Measurements from ENCODE around the gene CPSF4L. TPM values are rescaled to one million over a fixed set of nuclear protein-coding genes. Genes with fewer than 3 reads are reported as not detected.

Gene CPSF4L
- total and polyA plus RNA-seq, 2 of the 13 experiments (the other 11 are each of a cell fraction or from before 2014, with no cell fraction given): 0.73 to 1.6 TPM

- TF ChIP-seq ZNF777 (CRISPR knock-in tag; IDR thresholded peaks at IDR 0.05) (no peak; the same call in 1 of the 2 replicates), ZNF768 (CRISPR knock-in tag; IDR thresholded peaks at IDR 0.05) (peak; percentile 28; the same call in 1 of the 2 replicates), KDM5A (IDR thresholded peaks at IDR 0.05; ENCODE audit: borderline replicate concordance, low read length) (no peak), ZNF781 (CRISPR knock-in tag; IDR thresholded peaks at IDR 0.05; ENCODE audit: borderline replicate concordance, not compliant biosample characterization) (no peak), ZNF280D (CRISPR knock-in tag; IDR thresholded peaks at IDR 0.05) (0 out of 2 replicates have a peak, but pooled peaks have one; percentile 11), LCORL (IDR thresholded peaks at IDR 0.05) (no peak), LCORL (CRISPR knock-in tag; IDR thresholded peaks at IDR 0.05) (peak; percentile 56), EEA1 (CRISPR knock-in tag; IDR thresholded peaks at IDR 0.05; ENCODE audit: borderline replicate concordance) (no peak), NCOA1 (CRISPR knock-in tag; IDR thresholded peaks at IDR 0.05) (peak; percentile 73; the same call in 1 of the 2 replicates), MBNL3 (CRISPR knock-in tag; conservative IDR thresholded peaks at IDR 0.05) (no peak), ZNF44 (CRISPR knock-in tag; IDR thresholded peaks at IDR 0.05) (no peak), XRCC5 (optimal IDR thresholded peaks at IDR 0.05; ENCODE audit: low read length) (peak; percentile 56), ZNF292 (CRISPR knock-in tag; IDR thresholded peaks at IDR 0.05; ENCODE audit: borderline replicate concordance, low read depth) (peak; percentile 91), ZC3H13 (CRISPR knock-in tag; IDR thresholded peaks at IDR 0.05) (no peak), ZMYM4 (CRISPR knock-in tag; IDR thresholded peaks at IDR 0.05) (peak; percentile 30; the same call in 1 of the 2 replicates), NPAS2 (CRISPR knock-in tag; IDR thresholded peaks at IDR 0.05; ENCODE audit: borderline replicate concordance) (no peak), NFE2L1 (CRISPR knock-in tag; IDR thresholded peaks at IDR 0.05; ENCODE audit: borderline replicate concordance) (no peak), HOXA3 (CRISPR knock-in tag; IDR thresholded peaks at IDR 0.05) (peak; percentile 30; the same call in 1 of the 2 replicates), ZSCAN30 (CRISPR knock-in tag; IDR thresholded peaks at IDR 0.05) (no peak), CBFB (CRISPR knock-in tag; IDR thresholded peaks at IDR 0.05) (0 out of 2 replicates have a peak, but pooled peaks have one; percentile 26), ERF (CRISPR knock-in tag; IDR thresholded peaks at IDR 0.05) (no peak), SRSF4 (IDR thresholded peaks at IDR 0.05; ENCODE audit: low read depth, low read length, poor library complexity, severe bottlenecking) (no peak), ZNF124 (CRISPR knock-in tag; IDR thresholded peaks at IDR 0.05) (0 out of 2 replicates have a peak, but pooled peaks have one; percentile 26), ZNF552 (CRISPR knock-in tag; IDR thresholded peaks at IDR 0.05; ENCODE audit: borderline replicate concordance) (no peak)
- TF ChIP-seq, protein P1, sequence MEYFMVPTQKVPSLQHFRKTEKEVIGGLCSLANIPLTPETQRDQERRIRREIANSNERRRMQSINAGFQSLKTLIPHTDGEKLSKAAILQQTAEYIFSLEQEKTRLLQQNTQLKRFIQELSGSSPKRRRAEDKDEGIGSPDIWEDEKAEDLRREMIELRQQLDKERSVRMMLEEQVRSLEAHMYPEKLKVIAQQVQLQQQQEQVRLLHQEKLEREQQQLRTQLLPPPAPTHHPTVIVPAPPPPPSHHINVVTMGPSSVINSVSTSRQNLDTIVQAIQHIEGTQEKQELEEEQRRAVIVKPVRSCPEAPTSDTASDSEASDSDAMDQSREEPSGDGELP (IDR thresholded peaks at IDR 0.05; ENCODE audit: borderline replicate concordance, low read depth): peak; percentile 87
- TF ChIP-seq, protein P2, sequence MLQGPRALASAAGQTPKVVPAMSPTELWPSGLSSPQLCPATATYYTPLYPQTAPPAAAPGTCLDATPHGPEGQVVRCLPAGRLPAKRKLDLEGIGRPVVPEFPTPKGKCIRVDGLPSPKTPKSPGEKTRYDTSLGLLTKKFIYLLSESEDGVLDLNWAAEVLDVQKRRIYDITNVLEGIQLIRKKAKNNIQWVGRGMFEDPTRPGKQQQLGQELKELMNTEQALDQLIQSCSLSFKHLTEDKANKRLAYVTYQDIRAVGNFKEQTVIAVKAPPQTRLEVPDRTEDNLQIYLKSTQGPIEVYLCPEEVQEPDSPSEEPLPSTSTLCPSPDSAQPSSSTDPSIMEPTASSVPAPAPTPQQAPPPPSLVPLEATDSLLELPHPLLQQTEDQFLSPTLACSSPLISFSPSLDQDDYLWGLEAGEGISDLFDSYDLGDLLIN (CRISPR knock-in tag; IDR thresholded peaks at IDR 0.05; ENCODE audit: borderline replicate concordance): no peak
Measured at GRCh38 chr17:73267648-73268537, 6.2 kb upstream of the CPSF4L start (continued).

Measured in HepG2 (cell line).